Measurements from ENCODE around the gene ZNF451.

The ZNF451 gene

GRCh38 chr6:57215260-57215659 lies 125.3 kb downstream of the ZNF451 start:
- no peaks in the 10 kb centered on the region for H3K9me3 ChIP-seq (ENCODE audit: control insufficient read depth, low read length)
- H3K27ac ChIP-seq (ENCODE audit: insufficient read depth, low read length, poor library complexity, severe bottlenecking) = no peak overlapping the region
- no peak for DNase-seq
- no peak overlapping the region for H3K4me3 ChIP-seq (ENCODE audit: insufficient read depth, low read depth, low read length, poor library complexity, severe bottlenecking)
- no peaks in the 10 kb centered on the region for H3K27me3 ChIP-seq (replicated peaks; ENCODE audit: control insufficient read depth, insufficient read depth, low read length, poor library complexity, severe bottlenecking)
- no peaks in the 10 kb centered on the region for H3K36me3 ChIP-seq (ENCODE audit: control insufficient read depth, insufficient read depth, low read length)
- no peaks in the 10 kb centered on the region for H3K4me1 ChIP-seq (ENCODE audit: control insufficient read depth, insufficient read depth, low read length, poor library complexity, severe bottlenecking)

GRCh38 chr6:57216235-57217101 lies 126.5 kb downstream of the ZNF451 start:
- H3K4me3 ChIP-seq (ENCODE audit: insufficient read depth, low read depth, low read length, poor library complexity, severe bottlenecking) = no peak overlapping the region
- DNase-seq = no peak
- H3K36me3 ChIP-seq (ENCODE audit: control insufficient read depth, insufficient read depth, low read length) = no peaks in the 10 kb centered on the region
- H3K4me1 ChIP-seq (ENCODE audit: control insufficient read depth, insufficient read depth, low read length, poor library complexity, severe bottlenecking) = no peaks in the 10 kb centered on the region
- no peak overlapping the region for H3K27ac ChIP-seq (ENCODE audit: insufficient read depth, low read length, poor library complexity, severe bottlenecking)
- H3K9me3 ChIP-seq (ENCODE audit: control insufficient read depth, low read length) = no peaks in the 10 kb centered on the region
- H3K27me3 ChIP-seq (replicated peaks; ENCODE audit: control insufficient read depth, insufficient read depth, low read length, poor library complexity, severe bottlenecking) = no peaks in the 10 kb centered on the region

- no peaks in the 10 kb centered on the region for H3K9me3 ChIP-seq (ENCODE audit: control insufficient read depth, low read length)
- no peak overlapping the region for H3K4me3 ChIP-seq (ENCODE audit: insufficient read depth, low read depth, low read length, poor library complexity, severe bottlenecking)
- H3K36me3 ChIP-seq (ENCODE audit: control insufficient read depth, insufficient read depth, low read length) = no peaks in the 10 kb centered on the region
- H3K27ac ChIP-seq (ENCODE audit: insufficient read depth, low read length, poor library complexity, severe bottlenecking) = no peak overlapping the region
- no peaks in the 10 kb centered on the region for H3K27me3 ChIP-seq (replicated peaks; ENCODE audit: control insufficient read depth, insufficient read depth, low read length, poor library complexity, severe bottlenecking)
- no peaks in the 10 kb centered on the region for H3K4me1 ChIP-seq (ENCODE audit: control insufficient read depth, insufficient read depth, low read length, poor library complexity, severe bottlenecking)
- DNase-seq = no peak
These were observed 127.3 kb downstream of the ZNF451 start for GRCh38 chr6:57217270-57217669.
